Right lobe of liver (tissue), 6 donors: Measurements from ENCODE around the gene TMEM63C. TPM values are rescaled to one million over a fixed set of nuclear protein-coding genes. Genes with fewer than 3 reads are reported as not detected.

Experiments
- ATAC-seq, 4 donors: fragments of 200-7000 bp; cut with Tn5 transposase; one replicate each; pipeline ENCODE4 v1.9.1; 2020; ENCODE audit warnings: mild to moderate bottlenecking in 4 of 4, moderate library complexity in 4 of 4
- DNase-seq, 3 donors: peaks; one replicate each; pipeline ENCODE4 v3.0.0-alpha.2; 2020
- H3K27ac ChIP-seq, 3 donors: fragments of 200-600 bp; one replicate each; pipeline ENCODE4 v1.8.0; 2022
- H3K27me3 ChIP-seq, 2 donors: fragments of 200-600 bp; one replicate each; pipeline ENCODE4 v1.8.0; 2022
- H3K36me3 ChIP-seq, 4 donors: fragments of 200-600 bp; sonication (generic) in 1 of 4; one replicate each; pipeline versions ENCODE4 v1.5.1 to v1.8.0; 2017 to 2022; ENCODE audit warnings: control low read depth in 1 of 4
- H3K4me1 ChIP-seq, 4 donors: fragments of 200-600 bp; sonication (generic) in 1 of 4; one replicate each; pipeline versions ENCODE4 v1.5.1 to v1.8.0; 2017 to 2022; ENCODE audit warnings: control low read depth in 1 of 4
- H3K4me3 ChIP-seq, 3 donors: fragments of 200-600 bp; one replicate each; pipeline ENCODE4 v1.8.0; 2022
- H3K9me3 ChIP-seq, 4 donors: fragments of 200-600 bp; sonication (generic) in 1 of 4; one replicate each; pipeline versions ENCODE4 v1.5.1 to v1.8.0; 2017 to 2022; ENCODE audit warnings: control low read depth in 1 of 4
- CTCF ChIP-seq, 4 donors: fragments of 200-600 bp in 3 of 4; fragments of 450-650 bp in 1 of 4; IDR thresholded peaks; one replicate each; pipeline versions ENCODE4 v1.5.1 to v1.8.0; 2016 to 2022; ENCODE audit warnings: antibody characterized with exemption in 4 of 4, mild to moderate bottlenecking in 2 of 4
- POLR2A ChIP-seq: fragments of 450-650 bp; IDR thresholded peaks from one replicate; pipeline ENCODE4 v1.6.1; 2017; ENCODE audit warnings: antibody characterized with exemption, mild to moderate bottlenecking
- WGBS: methylation state at CpG from one replicate; pipeline ENCODE4 v1.1.6; 2018; ENCODE audit warnings: low coverage, low lambda C conversion rate; ENCODE audit not compliant: insufficient coverage; ENCODE audit errors: missing lambda C conversion rate; 5-methylcytosine and 5-hydroxymethylcytosine counted together
- intact Hi-C, 2 donors: fragments of 100-400 bp; cut with DNase I; formaldehyde crosslinking; loops; one replicate each; pipeline versions ENCODE4 v1.11.2 to v1.14.1; 2022
- total RNA-seq, 6 experiments: library from RNA; depleted of rRNA in 2 of 6; stranded (reverse); fragments of >200 nt in 2 of 6; fragmentation: NEBNext Ultra II Directional in 3 of 6; extraction: Animal tissue kit (Norgen Biotek cat#: 25700) in 3 of 6; gene quantifications; one replicate each; pipeline versions ENCODE4 v1.1.0 to v1.2.4, GENCODE V29; 2016 to 2023
- donor health status: DM: no; HTN: yes; CAD: no.
- donor health status: DM: no; HTN: no; CAD: no.
- donor health status: DM: no; HTN: no; CAD: no.
- donor health status: DM: no; HTN: yes; CAD: no.
- donor health status: DM: no; HTN: yes; CAD: no.

TMEM63C gene
- total RNA-seq, 6 experiments from 2014 or later, result 0.07 to 0.82 (median 0.15) TPM; not detected in 2

- H3K4me1 ChIP-seq, result peaks cover 0 to 8% (median 0%) of the 10 kb centered on the region in 4 donors
- ATAC-seq, result no peak
- WGBS, result 60% methylated on average over 10 of the region's 10 CpGs
- no peak overlapping the region for H3K27ac ChIP-seq
- H3K9me3 ChIP-seq, result no peaks in the 10 kb centered on the region
- TF ChIP-seq CTCF (IDR thresholded peaks at IDR 0.05) (no peak), POLR2A (no peak)
- no peak for DNase-seq
- H3K4me3 ChIP-seq, result no peak overlapping the region
- no peaks in the 10 kb centered on the region for H3K27me3 ChIP-seq
- intact Hi-C loops, result no loop called here
- no peaks in the 10 kb centered on the region for H3K36me3 ChIP-seq
Measured at GRCh38 chr14:77222546-77223225, 41.1 kb downstream of the TMEM63C start.

GRCh38 chr14:77224212-77224611 is 42.6 kb downstream of the TMEM63C start:
- no peak overlapping the region for H3K27ac ChIP-seq
- H3K27me3 ChIP-seq, result no peaks in the 10 kb centered on the region
- DNase-seq (no peak), ATAC-seq (no peak)
- H3K36me3 ChIP-seq, result no peaks in the 10 kb centered on the region
- 33% methylated on average over 4 of the region's 4 CpGs for WGBS
- no peaks in the 10 kb centered on the region for H3K9me3 ChIP-seq
- H3K4me1 ChIP-seq, result peaks cover 0 to 8% (median 0%) of the 10 kb centered on the region in 4 donors
- TF ChIP-seq CTCF (IDR thresholded peaks at IDR 0.05), result no peak
- TF ChIP-seq POLR2A, result no peak
- intact Hi-C loops, result no loop called here
- H3K4me3 ChIP-seq, result no peak overlapping the region

- ATAC-seq (no peak), DNase-seq (no peak)
- H3K4me3 ChIP-seq, result no peak overlapping the region
- H3K27me3 ChIP-seq, result no peaks in the 10 kb centered on the region
- TF ChIP-seq POLR2A (no peak), CTCF (IDR thresholded peaks at IDR 0.05) (no peak)
- intact Hi-C loops, result no loop called here
- H3K27ac ChIP-seq, result no peak overlapping the region
- H3K4me1 ChIP-seq, result no peaks in the 10 kb centered on the region
- 74% methylated on average over 11 of the region's 12 CpGs for WGBS
- H3K36me3 ChIP-seq, result no peaks in the 10 kb centered on the region
- no peaks in the 10 kb centered on the region for H3K9me3 ChIP-seq
Measured at GRCh38 chr14:77225254-77225653, 43.7 kb downstream of the TMEM63C start.

GRCh38 chr14:77225892-77226557 is 44.4 kb downstream of the TMEM63C start:
- DNase-seq (no peak), ATAC-seq (no peak)
- Histone ChIP-seq H3K36me3 (no peaks in the 10 kb centered on the region), H3K4me1 (no peaks in the 10 kb centered on the region), H3K9me3 (no peaks in the 10 kb centered on the region), H3K4me3 (no peak overlapping the region), H3K27me3 (no peaks in the 10 kb centered on the region), H3K27ac (no peak overlapping the region)
- 59% methylated on average over 9 of the region's 14 CpGs for WGBS
- intact Hi-C loops, result no loop called here
- TF ChIP-seq CTCF (IDR thresholded peaks at IDR 0.05) (no peak), POLR2A (no peak)
